Aorta (tissue), 5 donors: Measurements from ENCODE around the gene ICA1. TPM values are rescaled to one million over a fixed set of nuclear protein-coding genes. Genes with fewer than 3 reads are reported as not detected.
"Not testable (repeated sequence)": the region's sequence is repeated elsewhere in the genome, so short reads cannot be mapped to it uniquely, and the experiment has no call there.

Experiments
- ATAC-seq: fragments of 200-7000 bp; cut with Tn5 transposase; one replicate; pipeline ENCODE4 v1.9.1; 2022; ENCODE audit warnings: moderate library complexity; ENCODE audit not compliant: low FRiP score
- DNase-seq, 2 donors: peaks; one replicate each; pipeline ENCODE4 v3.0.0-alpha.2; 2020
- H3K27ac ChIP-seq, 2 donors: one replicate each; pipeline ENCODE4 v1.5.1; 2013; ENCODE audit warnings: low read length in 2 of 2, mild to moderate bottlenecking in 2 of 2, moderate library complexity in 2 of 2, control low read depth in 1 of 2, inconsistent platforms in 1 of 2, low read depth in 1 of 2
- H3K27me3 ChIP-seq, 2 donors: one replicate each; pipeline ENCODE4 v1.6.1; 2013; ENCODE audit warnings: control low read depth in 1 of 2, low read length in 1 of 2, mild to moderate bottlenecking in 1 of 2, moderate library complexity in 1 of 2; ENCODE audit not compliant: insufficient read depth in 2 of 2, control insufficient read depth in 1 of 2
- H3K36me3 ChIP-seq, 2 donors: one replicate each; pipeline ENCODE4 v1.6.1; 2013; ENCODE audit warnings: control low read depth in 1 of 2, low read length in 1 of 2, mild to moderate bottlenecking in 1 of 2; ENCODE audit not compliant: insufficient read depth in 2 of 2, control insufficient read depth in 1 of 2
- H3K4me1 ChIP-seq, 2 donors: one replicate each; pipeline ENCODE4 v1.6.1; 2013; ENCODE audit warnings: low read length in 2 of 2, control low read depth in 1 of 2, mild to moderate bottlenecking in 1 of 2, moderate library complexity in 1 of 2; ENCODE audit not compliant: insufficient read depth in 2 of 2, control insufficient read depth in 1 of 2
- H3K4me3 ChIP-seq, 2 donors: one replicate each; pipeline ENCODE4 v1.5.1; 2013; ENCODE audit warnings: low read length in 2 of 2, control low read depth in 1 of 2, mild to moderate bottlenecking in 1 of 2
- H3K9me3 ChIP-seq: one replicate; pipeline ENCODE4 v1.6.1; 2013; ENCODE audit warnings: mild to moderate bottlenecking, low read length; ENCODE audit not compliant: control insufficient read depth
- WGBS, 2 donors: extraction: QIAGEN DNeasy Blood & Tissue Kit; methylation state at CpG; one replicate each; pipeline ENCODE4 v1.1.7; 2013; 5-methylcytosine and 5-hydroxymethylcytosine counted together
- intact Hi-C, 2 donors: fragments of 100-400 bp; cut with DNase I; formaldehyde crosslinking; loops; one replicate each; pipeline versions ENCODE4 v1.14.2 to v1.15.0; 2022
- polyA plus RNA-seq, 2 donors: library from polyadenylated mRNA; stranded (reverse); fragments of 200-250 nt; gene quantifications; one replicate each; pipeline ENCODE4 v1.2.3, GENCODE V29; 2013
- total RNA-seq, 2 donors: library from RNA; stranded (reverse); fragmentation: NEBNext Ultra II Directional; extraction: Animal tissue kit (Norgen Biotek cat#: 25700); gene quantifications; one replicate each; pipeline ENCODE4 v1.2.1, GENCODE V29; 2021
- donor health status: healthy with polysubstance abuse.
- donor health status: Bipolar disorder and iron deficiency.
- donor health status: DM: no; HTN: no; CAD: no.
- donor health status: DM: no; HTN: no; CAD: no.
- donor health status: DM: yes; HTN: yes; CAD: no.

ICA1 gene
- total and polyA plus RNA-seq, 4 donors: 1.5 to 31.1 (median 15.2) TPM

- H3K4me3 ChIP-seq, H3K36me3 ChIP-seq, H3K9me3 ChIP-seq, intact Hi-C loops, H3K27me3 ChIP-seq, H3K4me1 ChIP-seq, DNase-seq, H3K27ac ChIP-seq, ATAC-seq: not testable (repeated sequence)
- WGBS, 2 donors: 94 to 96% methylated on average over 5 of the region's 5 CpGs
These were observed 198.7 kb downstream of the ICA1 start for GRCh38 chr7:8063300-8063699.

Other genes starting within 250 kb of the ICA1 start
- gene NXPH1, start 171.4 kb upstream of the ICA1 start, total RNA-seq: not detected
- not detected for gene NXPH1, start 171.4 kb upstream of the ICA1 start, polyA plus RNA-seq